ENCODE results near the gene ADPGK.

DNA sequence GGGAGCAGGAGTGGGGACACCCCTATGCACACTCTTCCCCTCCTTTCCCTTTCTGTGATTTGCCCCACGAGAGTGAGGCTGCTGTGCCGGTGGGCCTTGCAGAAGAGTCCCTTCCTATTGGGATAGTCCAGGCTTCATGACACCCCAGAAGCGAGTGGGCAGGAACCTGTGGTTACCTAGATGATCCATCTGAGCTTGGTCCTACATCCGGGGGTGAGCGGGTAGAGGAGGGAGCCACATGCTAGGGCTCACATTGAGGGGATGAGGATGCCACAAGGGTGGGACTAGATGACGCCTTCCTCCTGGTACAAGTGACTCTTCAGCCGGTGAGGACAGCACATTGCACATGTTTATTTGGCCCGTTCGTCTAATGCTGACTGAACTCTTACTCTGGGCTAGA is 43.1 kb upstream of the ADPGK start:
- no peak for TF ChIP-seq CTCF (IDR thresholded peaks at IDR 0.05)
- TF ChIP-seq POLR2A (IDR thresholded peaks at IDR 0.05) = no peak
